ENCODE data around the gene SEMA4D.

The SEMA4D gene

GRCh38 chr9:89449261-89449671 lies 48.6 kb downstream of the SEMA4D start:
- DNase-seq (ENCODE audit: low read depth) = no peak
- TF ChIP-seq, protein P1, sequence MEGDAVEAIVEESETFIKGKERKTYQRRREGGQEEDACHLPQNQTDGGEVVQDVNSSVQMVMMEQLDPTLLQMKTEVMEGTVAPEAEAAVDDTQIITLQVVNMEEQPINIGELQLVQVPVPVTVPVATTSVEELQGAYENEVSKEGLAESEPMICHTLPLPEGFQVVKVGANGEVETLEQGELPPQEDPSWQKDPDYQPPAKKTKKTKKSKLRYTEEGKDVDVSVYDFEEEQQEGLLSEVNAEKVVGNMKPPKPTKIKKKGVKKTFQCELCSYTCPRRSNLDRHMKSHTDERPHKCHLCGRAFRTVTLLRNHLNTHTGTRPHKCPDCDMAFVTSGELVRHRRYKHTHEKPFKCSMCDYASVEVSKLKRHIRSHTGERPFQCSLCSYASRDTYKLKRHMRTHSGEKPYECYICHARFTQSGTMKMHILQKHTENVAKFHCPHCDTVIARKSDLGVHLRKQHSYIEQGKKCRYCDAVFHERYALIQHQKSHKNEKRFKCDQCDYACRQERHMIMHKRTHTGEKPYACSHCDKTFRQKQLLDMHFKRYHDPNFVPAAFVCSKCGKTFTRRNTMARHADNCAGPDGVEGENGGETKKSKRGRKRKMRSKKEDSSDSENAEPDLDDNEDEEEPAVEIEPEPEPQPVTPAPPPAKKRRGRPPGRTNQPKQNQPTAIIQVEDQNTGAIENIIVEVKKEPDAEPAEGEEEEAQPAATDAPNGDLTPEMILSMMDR (IDR thresholded peaks at IDR 0.05; ENCODE audit: control insufficient read depth, insufficient read depth, low read depth, low read length, missing control alignments) = no peak
- no peak overlapping the region for H3K4me3 ChIP-seq (ENCODE audit: control insufficient read depth, low read depth, low read length)

DNA sequence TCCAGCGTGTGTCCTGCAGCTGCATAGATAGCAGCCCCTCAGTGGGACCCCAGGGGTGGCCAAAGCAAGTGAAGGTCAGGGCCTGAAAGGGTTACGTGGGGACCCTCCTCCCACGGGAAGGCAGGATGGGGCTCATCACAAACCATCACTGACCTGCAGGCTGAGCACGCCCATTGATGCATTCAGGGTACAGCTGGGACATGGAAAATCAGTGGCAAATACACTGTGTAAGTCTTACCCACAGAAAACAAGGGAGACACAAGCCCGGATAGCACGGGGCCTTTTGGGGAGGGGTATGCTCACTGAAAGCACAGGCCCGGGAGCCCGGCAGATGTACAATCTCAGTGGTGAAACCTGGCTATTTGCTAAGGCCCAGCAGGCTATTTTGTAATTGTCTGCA lies 49.1 kb downstream of the SEMA4D start:
- no peak for DNase-seq (ENCODE audit: low read depth)
- H3K4me3 ChIP-seq (ENCODE audit: control insufficient read depth, low read depth, low read length) = no peak overlapping the region
- TF ChIP-seq, protein P1 (IDR thresholded peaks at IDR 0.05; ENCODE audit: control insufficient read depth, insufficient read depth, low read depth, low read length, missing control alignments) = no peak

GRCh38 chr9:89448381-89448780 lies 49.5 kb downstream of the SEMA4D start:
- no peak overlapping the region for H3K4me3 ChIP-seq (ENCODE audit: control insufficient read depth, low read depth, low read length)
- TF ChIP-seq, protein P1 (IDR thresholded peaks at IDR 0.05; ENCODE audit: control insufficient read depth, insufficient read depth, low read depth, low read length, missing control alignments) = no peak
- DNase-seq (ENCODE audit: low read depth) = no peak

- TF ChIP-seq, protein P1 (IDR thresholded peaks at IDR 0.05; ENCODE audit: control insufficient read depth, insufficient read depth, low read depth, low read length, missing control alignments) = no peak
- no peak overlapping the region for H3K4me3 ChIP-seq (ENCODE audit: control insufficient read depth, low read depth, low read length)
- no peak for DNase-seq (ENCODE audit: low read depth)
Observed at GRCh38 chr9:89447416-89447815, 50.5 kb downstream of the SEMA4D start.

DNA sequence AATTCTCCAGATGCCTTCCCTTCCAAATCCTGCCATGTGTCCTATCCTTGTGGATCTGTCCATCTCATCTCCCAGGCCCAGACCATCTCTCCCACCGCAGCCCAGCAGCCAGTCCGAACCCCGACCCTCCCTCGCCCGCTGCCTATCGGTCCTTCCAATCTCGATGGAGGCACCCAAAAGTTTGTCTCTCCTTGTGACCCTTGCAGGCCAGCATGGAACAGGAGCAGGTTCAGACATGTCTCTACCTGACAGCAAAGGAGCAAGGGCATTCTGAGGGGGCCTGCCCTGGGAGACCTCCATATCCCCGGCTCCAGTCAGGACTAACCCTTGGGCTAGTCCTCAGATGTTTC lies 51.0 kb downstream of the SEMA4D start:
- H3K4me3 ChIP-seq (ENCODE audit: control insufficient read depth, low read depth, low read length) = no peak overlapping the region
- DNase-seq (ENCODE audit: low read depth) = no peak
- TF ChIP-seq, protein P1 (IDR thresholded peaks at IDR 0.05; ENCODE audit: control insufficient read depth, insufficient read depth, low read depth, low read length, missing control alignments) = no peak

GRCh38 chr9:89446261-89446960 lies 51.5 kb downstream of the SEMA4D start:
- no peak for DNase-seq (ENCODE audit: low read depth)
- H3K4me3 ChIP-seq (ENCODE audit: control insufficient read depth, low read depth, low read length) = no peak overlapping the region
- TF ChIP-seq, protein P1 (IDR thresholded peaks at IDR 0.05; ENCODE audit: control insufficient read depth, insufficient read depth, low read depth, low read length, missing control alignments) = no peak

Measured in AG09309 (cell line).